Natural killer cell (primary cell): ENCODE results near the gene RAB4B. TPM values are rescaled to one million over a fixed set of nuclear protein-coding genes. Genes with fewer than 3 reads are reported as not detected.

ENCODE experiments used
- ATAC-seq, 3 donors: fragments of 150-1000 bp in 2 of 3; fragments of 200-7000 bp in 1 of 3; cut with Tn5 transposase; 1 replicate in 1 of 3; 2 replicates in 2 of 3; pipeline ENCODE4 v1.10.0; 2021; ENCODE audit warnings: mild to moderate bottlenecking in 2 of 3, moderate library complexity in 2 of 3
- DNase-seq, 2 donors: peaks; one replicate each; pipeline versions ENCODE4 v3.0.0 to v3.0.0-alpha.2; 2013 to 2021; ENCODE audit warnings: mixed read lengths in 1 of 2
- H3K27ac ChIP-seq: one replicate; pipeline ENCODE4 v1.5.1; 2013; ENCODE audit warnings: mild to moderate bottlenecking, low read length
- H3K27me3 ChIP-seq: one replicate; pipeline ENCODE4 v1.6.1; 2013; ENCODE audit warnings: low read length; ENCODE audit not compliant: control insufficient read depth, insufficient read depth
- H3K36me3 ChIP-seq: one replicate; pipeline ENCODE4 v1.6.1; 2013; ENCODE audit warnings: low read length; ENCODE audit not compliant: control insufficient read depth, insufficient read depth
- H3K4me1 ChIP-seq: one replicate; pipeline ENCODE4 v1.6.1; 2013; ENCODE audit warnings: low read length; ENCODE audit not compliant: control insufficient read depth, insufficient read depth
- H3K4me3 ChIP-seq: one replicate; pipeline ENCODE4 v1.5.1; 2013; ENCODE audit warnings: low read length
- H3K9me3 ChIP-seq: one replicate; pipeline ENCODE4 v1.6.1; 2013; ENCODE audit warnings: low read length; ENCODE audit not compliant: control insufficient read depth, insufficient read depth
- H3K27ac Mint-ChIP-seq, 2 donors: one replicate each; pipeline ENCODE4 v1.8.0; 2022; ENCODE audit warnings: mild to moderate bottlenecking in 2 of 2, mixed read lengths in 2 of 2, moderate library complexity in 1 of 2
- H3K27me3 Mint-ChIP-seq, 2 donors: one replicate each; pipeline ENCODE4 v1.8.0; 2022; ENCODE audit warnings: low read depth in 2 of 2, mixed read lengths in 2 of 2
- H3K36me3 Mint-ChIP-seq: one replicate; pipeline ENCODE4 v1.8.0; 2022; ENCODE audit warnings: mixed read lengths
- H3K4me1 Mint-ChIP-seq, 2 donors: one replicate each; pipeline ENCODE4 v1.8.0; 2022; ENCODE audit warnings: mixed read lengths in 2 of 2
- H3K4me3 Mint-ChIP-seq: one replicate; pipeline ENCODE4 v1.8.0; 2022; ENCODE audit warnings: mild to moderate bottlenecking, moderate library complexity, mixed read lengths
- H3K9me3 Mint-ChIP-seq, 2 donors: one replicate each; pipeline ENCODE4 v1.8.0; 2022; ENCODE audit warnings: mixed read lengths in 2 of 2
- CTCF ChIP-seq: fragments of 200-600 bp; IDR thresholded peaks from one replicate; pipeline ENCODE4 v1.8.0; 2022; ENCODE audit warnings: antibody characterized with exemption
- WGBS: methylation state at CpG from one replicate; pipeline ENCODE4 v1.1.7; 2013; ENCODE audit warnings: missing lambda C conversion rate; ENCODE audit not compliant: insufficient coverage; 5-methylcytosine and 5-hydroxymethylcytosine counted together
- intact Hi-C: fragments of 100-400 bp; cut with micrococcal nuclease; formaldehyde crosslinking; loops from one replicate; pipeline ENCODE4 v1.14.2; 2022
- total RNA-seq, 4 donors: library from RNA; stranded (reverse); fragments of 120-200 nt in 1 of 4; gene quantifications; one replicate each; pipeline versions ENCODE4 v1.2.3 to v1.2.4, GENCODE V29; 2013 to 2022

The RAB4B gene
- total RNA-seq, 3 donors from 2014 or later (not counting 1 experiment from before 2014, with no cell fraction given): 97.8 to 99.8 (median 98.6) TPM

- intact Hi-C loops: loop anchor here (5.0 to 10.0 kb wide), 3 partner anchors 41 to 312 kb away; partner anchors contain the start of genes BLVRB and SPTBN4
- H3K36me3 ChIP-seq: peaks cover 2% of the 10 kb centered on the region
- ATAC-seq (no peak), DNase-seq (no peak)
- H3K27ac ChIP-seq: peak overlapping the region; percentile 99
- Mint-ChIP-seq H3K27me3 (no peaks in the 10 kb centered on the region), H3K4me1 (peaks cover 37 to 44% of the 10 kb centered on the region in 2 donors), H3K9me3 (no peaks in the 10 kb centered on the region), H3K4me3 (peak overlapping the region; percentile 97), H3K36me3 (no peaks in the 10 kb centered on the region), H3K27ac (peak overlapping the region; percentile 95 to 96)
- H3K27me3 ChIP-seq: no peaks in the 10 kb centered on the region
- no peak overlapping the region for H3K4me3 ChIP-seq
- TF ChIP-seq CTCF: no peak
- 81% methylated on average over 6 of the region's 7 CpGs for WGBS
- H3K9me3 ChIP-seq: no peaks in the 10 kb centered on the region
- H3K4me1 ChIP-seq: peaks cover 26% of the 10 kb centered on the region
Measured at GRCh38 chr19:40776364-40776763, 1.7 kb upstream of the RAB4B start.

- ATAC-seq: peak; percentile 66 to 81 (median 68)
- peak overlapping the region; percentile 92 for H3K4me3 ChIP-seq
- H3K4me1 ChIP-seq: peaks cover 26% of the 10 kb centered on the region
Measured at GRCh38 chr19:40776932-40777644, 959 bp upstream of the RAB4B start.

GRCh38 chr19:40777645-40777936 is 456 bp upstream of the RAB4B start:
- no peaks in the 10 kb centered on the region for H3K27me3 ChIP-seq
- no peaks in the 10 kb centered on the region for H3K9me3 ChIP-seq
- H3K4me3 Mint-ChIP-seq: peak overlapping the region; percentile 97
- H3K9me3 Mint-ChIP-seq: no peaks in the 10 kb centered on the region
- no peak for DNase-seq
- no peak for TF ChIP-seq CTCF
- ATAC-seq: no peak
- no peaks in the 10 kb centered on the region for H3K36me3 Mint-ChIP-seq
- peak overlapping the region; percentile 95 to 96 for H3K27ac Mint-ChIP-seq
- WGBS: 0% methylated on average over 10 of the region's 10 CpGs
- peak overlapping the region; percentile 92 for H3K4me3 ChIP-seq
- peak overlapping the region; percentile 99 for H3K27ac ChIP-seq
- peaks cover 7% of the 10 kb centered on the region for H3K36me3 ChIP-seq
- peaks cover 37 to 51% of the 10 kb centered on the region in 2 donors for H3K4me1 Mint-ChIP-seq
- H3K4me1 ChIP-seq: peaks cover 26% of the 10 kb centered on the region
- intact Hi-C loops: loop anchor here (1.0 to 10.0 kb wide), 5 partner anchors 21 to 486 kb away; partner anchors contain the start of genes BLVRB and SPTBN4
- no peaks in the 10 kb centered on the region for H3K27me3 Mint-ChIP-seq

More at GRCh38 chr19:40776932-40777644, 959 bp upstream of the RAB4B start:
- intact Hi-C loops: loop anchor here (1.0 to 10.0 kb wide), 5 partner anchors 21 to 486 kb away; partner anchors contain the start of genes BLVRB and SPTBN4
- H3K36me3 Mint-ChIP-seq: no peaks in the 10 kb centered on the region
- Histone ChIP-seq H3K36me3 (peaks cover 7% of the 10 kb centered on the region), H3K27me3 (no peaks in the 10 kb centered on the region), H3K27ac (peak overlapping the region; percentile 99), H3K9me3 (no peaks in the 10 kb centered on the region)
- no peaks in the 10 kb centered on the region for H3K9me3 Mint-ChIP-seq
- 5% methylated on average over 13 of the region's 13 CpGs for whole genome bisulfite sequencing
- H3K27me3 Mint-ChIP-seq: no peaks in the 10 kb centered on the region
- peaks cover 37 to 48% of the 10 kb centered on the region in 2 donors for H3K4me1 Mint-ChIP-seq
- peak overlapping the region; percentile 97 for H3K4me3 Mint-ChIP-seq
- peak; percentile 87 to 97 for DNase-seq
- TF ChIP-seq CTCF: no peak
- H3K27ac Mint-ChIP-seq: peak overlapping the region; percentile 95 to 96
